Measurements from ENCODE around the gene SREBF1. TPM values are rescaled to one million over a fixed set of nuclear protein-coding genes. Genes with fewer than 3 reads are reported as not detected.

Gene SREBF1
- total RNA-seq, 1 experiment from 2014 or later: 298 TPM

DNA sequence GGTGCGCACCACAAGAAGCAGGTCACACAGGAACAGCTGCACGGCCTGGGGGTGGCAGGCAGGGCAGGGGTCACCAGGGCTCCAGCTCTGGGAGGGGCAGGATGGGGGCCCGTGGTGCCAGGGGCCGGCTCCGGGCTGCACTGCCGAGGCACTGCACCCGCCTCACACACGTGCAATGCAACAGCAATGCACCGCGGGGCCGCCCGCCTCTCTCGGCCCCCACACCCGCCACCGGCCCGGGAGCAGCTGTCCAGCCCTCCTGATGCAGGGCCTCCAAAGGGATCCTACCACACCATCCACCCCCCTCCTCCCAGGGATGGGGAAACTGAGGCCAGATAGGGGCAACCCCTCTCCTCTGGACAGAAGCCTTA, 23.1 kb downstream of the SREBF1 start:
- no peak overlapping the region for H3K4me2 ChIP-seq (ENCODE audit: low read length)
- peaks cover 14 to 26% of the 10 kb centered on the region in 2 experiments for H3K4me1 ChIP-seq (ENCODE audit: control insufficient read depth in 1 of 2, insufficient read depth in 2 of 2, low read length in 2 of 2)
- no peak overlapping the region for H3K4me3 ChIP-seq (replicated peaks in 1 of 2; ENCODE audit: low read depth in 1 of 2, low read length in 2 of 2)
- no peak overlapping the region for H3K9ac ChIP-seq (ENCODE audit: low read length)
- BruUV-seq (replicated peaks): no TSS peak
- H3K36me3 ChIP-seq (ENCODE audit: control insufficient read depth in 1 of 2, insufficient read depth in 2 of 2, low read length in 2 of 2): peaks cover 26 to 61% of the 10 kb centered on the region in 2 experiments
- ATAC-seq (no peak), DNase-seq (ENCODE audit: low read depth, low spot score) (no peak)
- CTCF ChIA-PET: interaction anchor here (1.3 kb wide), 1 partner anchor 48 kb away, joined by 3 read pairs; no protein-coding TSS in a partner anchor
- no peaks in the 10 kb centered on the region for H3K9me2 ChIP-seq (ENCODE audit: insufficient read depth)
- peak overlapping the region; percentile 54; the same call in 1 of the 2 replicates for H3K27ac ChIP-seq (ENCODE audit: low read depth, low read length)
- POLR2A ChIA-PET: interaction anchor here (1.7 kb wide), 1 partner anchor 22 kb away, joined by 6 read pairs; no protein-coding TSS in a partner anchor
- no peaks in the 10 kb centered on the region for H3K27me3 ChIP-seq (ENCODE audit: insufficient read depth, low read length)
- H3K9me3 ChIP-seq (ENCODE audit: control insufficient read depth in 1 of 2, insufficient read depth in 1 of 2, low read depth in 1 of 2, low read length in 2 of 2): no peaks in the 10 kb centered on the region
- no peak overlapping the region for H2AFZ ChIP-seq (ENCODE audit: low read depth, low read length, poor library complexity, severe bottlenecking)
- no peaks in the 10 kb centered on the region for H4K20me1 ChIP-seq (ENCODE audit: insufficient read depth)
- H3K79me2 ChIP-seq (ENCODE audit: insufficient read depth, low read length): peaks cover 25% of the 10 kb centered on the region
- RAD21 ChIA-PET (ENCODE audit: low non-redundant PET in 1 of 2, low total read pairs in 2 of 2, uncharacterized antibody in 2 of 2, unreplicated experiment in 2 of 2): no interaction called here
- intact Hi-C loops (cut with micrococcal nuclease): loop anchor here (2.0 to 5.0 kb wide), 2 partner anchors 47 to 219 kb away; no protein-coding TSS in a partner anchor
- TF ChIP-seq CEBPB (IDR thresholded peaks at IDR 0.05; ENCODE audit: low read depth) (no peak), SRF (IDR thresholded peaks at IDR 0.05; ENCODE audit: low read depth) (no peak), FOSL1 (IDR thresholded peaks at IDR 0.05; ENCODE audit: low read depth) (no peak), TCF7L2 (IDR thresholded peaks at IDR 0.05; ENCODE audit: borderline replicate concordance, extremely low read depth, insufficient read depth, insufficient read length) (no peak), YY1 (IDR thresholded peaks at IDR 0.05; ENCODE audit: extremely low read depth, insufficient replicate concordance, low read depth, low read length) (no peak), ZNF274 (IDR thresholded peaks at IDR 0.05; ENCODE audit: low read depth, low read length) (no peak), JUND (IDR thresholded peaks at IDR 0.05) (no peak)
- TF ChIP-seq, protein P1, sequence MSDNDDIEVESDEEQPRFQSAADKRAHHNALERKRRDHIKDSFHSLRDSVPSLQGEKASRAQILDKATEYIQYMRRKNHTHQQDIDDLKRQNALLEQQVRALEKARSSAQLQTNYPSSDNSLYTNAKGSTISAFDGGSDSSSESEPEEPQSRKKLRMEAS (IDR thresholded peaks at IDR 0.05): no peak
- TF ChIP-seq, protein P2, sequence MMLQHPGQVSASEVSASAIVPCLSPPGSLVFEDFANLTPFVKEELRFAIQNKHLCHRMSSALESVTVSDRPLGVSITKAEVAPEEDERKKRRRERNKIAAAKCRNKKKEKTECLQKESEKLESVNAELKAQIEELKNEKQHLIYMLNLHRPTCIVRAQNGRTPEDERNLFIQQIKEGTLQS (IDR thresholded peaks at IDR 0.05): no peak

Data from HCT116 (cell line).